SKM-1 treated with dmso at 0.1 percent for 144 hours (cell line): ENCODE data around the gene ITGA2.
A peak's percentile ranks its signal among the peaks of the same experiment; 100 is the strongest.
"Not testable (repeated sequence)": the region's sequence is repeated elsewhere in the genome, so short reads cannot be mapped to it uniquely, and the experiment has no call there.

Source experiments
- DNase-seq: peaks from one replicate; lab custom pipeline; 2025; ENCODE audit not compliant: unreplicated experiment; lab: John Stamatoyannopoulos, UW

The ITGA2 gene

DNA sequence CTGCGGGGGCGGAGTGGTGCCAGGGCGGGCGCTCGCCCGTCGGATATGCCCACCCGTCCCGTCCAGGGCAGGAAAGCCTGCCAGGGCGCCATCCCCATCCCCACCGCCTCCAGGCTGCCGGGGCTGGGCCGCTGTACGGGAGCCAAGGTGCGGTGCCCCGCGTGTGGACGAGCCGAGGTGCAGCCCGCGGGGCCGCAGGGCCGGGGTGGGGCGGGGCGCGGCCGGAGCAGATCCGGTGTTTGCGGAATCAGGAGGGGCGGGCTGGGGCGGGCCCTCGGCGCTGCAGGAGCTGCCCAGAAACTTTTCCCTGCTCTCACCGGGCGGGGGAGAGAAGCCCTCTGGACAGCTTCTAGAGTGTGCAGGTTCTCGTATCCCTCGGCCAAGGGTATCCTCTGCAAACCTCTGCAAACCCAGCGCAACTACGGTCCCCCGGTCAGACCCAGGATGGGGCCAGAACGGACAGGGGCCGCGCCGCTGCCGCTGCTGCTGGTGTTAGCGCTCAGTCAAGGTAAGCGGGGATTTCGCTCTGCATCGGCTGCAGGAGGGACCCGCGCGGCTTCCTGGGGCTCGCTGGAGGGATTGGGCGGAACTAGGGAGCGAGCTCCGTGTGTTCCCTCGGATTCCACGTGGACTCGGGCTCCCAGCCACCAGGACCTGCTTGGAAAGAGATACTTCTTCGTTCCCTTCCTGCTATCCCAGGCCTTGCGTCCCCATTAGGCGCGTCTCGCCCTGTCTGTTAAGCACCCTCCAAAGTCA is at the start of gene ITGA2:
Gene ITGA2, plus strand, starts transcription at position 328 of the 756 bp plus-strand sequence. Its CDS starts 117 bp downstream, at position 445.
- DNase-seq, result peak; percentile 39

DNA sequence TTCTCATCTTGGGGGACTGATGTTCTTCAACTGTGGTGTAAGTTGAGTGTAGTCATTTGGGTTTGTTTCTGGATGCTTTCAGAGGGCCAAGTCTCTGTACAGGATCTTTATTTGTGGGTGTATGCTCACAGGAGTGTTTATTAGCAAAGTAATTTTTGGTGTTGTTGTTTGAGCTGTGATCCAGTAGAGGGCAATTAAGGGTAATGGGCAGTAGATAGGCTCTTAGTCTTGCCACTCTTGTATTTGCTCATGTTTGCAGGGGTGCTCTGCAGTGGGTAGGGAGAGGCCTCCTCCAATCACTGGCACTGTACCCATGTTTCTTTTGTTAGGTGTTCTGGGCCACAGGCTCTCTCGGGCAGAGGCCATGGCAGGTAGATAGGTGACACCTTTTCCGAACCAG is 45.9 kb upstream of the ITGA2 start:
- DNase-seq, result no peak

DNA sequence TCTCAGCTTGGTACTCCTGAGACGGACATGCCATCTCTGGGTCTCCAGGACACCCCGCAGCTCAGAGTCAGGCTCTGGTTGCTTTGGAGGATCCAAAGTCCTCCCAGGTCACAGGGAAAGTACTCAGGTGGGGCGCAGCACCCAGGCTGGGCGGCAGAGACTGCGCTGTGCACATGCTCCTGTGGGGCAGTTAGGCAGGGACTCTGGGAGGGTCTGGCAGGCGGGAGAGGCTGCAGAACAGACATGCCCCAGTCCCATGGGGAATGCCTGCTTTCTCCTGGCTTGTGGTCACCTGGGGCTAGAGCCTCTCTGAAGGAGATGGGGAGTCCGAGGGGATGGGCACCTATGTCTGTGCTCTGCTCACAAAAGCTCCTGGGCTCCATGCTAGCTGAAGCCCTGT is 45.3 kb upstream of the ITGA2 start:
- DNase-seq, result no peak

DNA sequence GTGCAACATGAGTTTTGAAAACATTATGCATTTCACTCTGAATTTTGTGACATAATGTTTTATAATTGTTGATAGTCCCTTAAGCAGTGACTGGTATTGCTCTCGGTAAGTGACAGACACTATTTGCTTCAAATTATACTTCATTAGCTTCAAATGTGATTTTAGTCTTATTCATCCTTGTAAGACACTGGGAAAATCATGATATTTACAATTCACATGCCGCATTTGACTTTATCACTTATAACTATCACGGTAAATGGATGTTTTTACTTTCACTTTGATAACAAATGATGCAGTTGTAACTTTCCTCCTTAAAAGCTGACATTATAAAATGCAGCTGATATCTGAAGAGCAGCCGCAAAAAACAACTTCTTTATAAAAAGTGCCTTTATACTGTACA is 44.1 kb upstream of the ITGA2 start:
- DNase-seq, result no peak

DNA sequence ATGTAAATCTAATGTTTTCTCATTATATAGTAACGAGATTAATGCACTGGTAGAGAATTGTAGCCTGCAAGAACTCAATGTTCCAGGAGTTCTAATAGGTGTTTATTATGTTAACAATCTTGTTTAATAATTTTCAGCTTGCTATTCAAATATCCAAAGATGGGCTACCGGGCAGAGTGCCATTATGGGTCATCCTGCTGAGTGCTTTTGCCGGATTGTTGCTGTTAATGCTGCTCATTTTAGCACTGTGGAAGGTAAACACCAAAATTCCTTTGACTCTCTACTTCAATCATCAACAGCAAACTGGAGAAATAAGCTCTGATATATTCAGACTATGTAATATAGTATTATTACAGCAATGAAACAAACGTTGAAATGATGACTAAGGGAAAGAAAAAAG is 41.9 kb upstream of the ITGA2 start:
- DNase-seq, result no peak

DNA sequence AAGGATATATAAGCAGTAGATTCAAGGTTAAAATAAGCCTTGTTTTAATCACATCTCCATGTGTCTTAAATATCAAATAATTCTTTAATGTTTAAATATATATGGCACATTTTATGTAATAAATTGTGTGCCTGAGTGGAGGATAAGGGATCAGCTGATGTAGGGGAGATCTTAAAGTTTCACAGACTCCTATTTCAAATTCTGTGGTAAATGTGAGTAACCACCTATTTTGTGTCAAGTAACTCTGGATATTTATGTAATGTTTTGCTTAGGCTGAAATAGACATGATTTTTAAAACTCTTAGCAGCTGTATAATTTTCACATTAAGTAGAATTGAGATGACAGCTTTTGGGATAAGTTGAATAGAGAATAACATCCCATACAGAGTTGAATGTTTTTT is 41.3 kb upstream of the ITGA2 start:
- no peak for DNase-seq

DNA sequence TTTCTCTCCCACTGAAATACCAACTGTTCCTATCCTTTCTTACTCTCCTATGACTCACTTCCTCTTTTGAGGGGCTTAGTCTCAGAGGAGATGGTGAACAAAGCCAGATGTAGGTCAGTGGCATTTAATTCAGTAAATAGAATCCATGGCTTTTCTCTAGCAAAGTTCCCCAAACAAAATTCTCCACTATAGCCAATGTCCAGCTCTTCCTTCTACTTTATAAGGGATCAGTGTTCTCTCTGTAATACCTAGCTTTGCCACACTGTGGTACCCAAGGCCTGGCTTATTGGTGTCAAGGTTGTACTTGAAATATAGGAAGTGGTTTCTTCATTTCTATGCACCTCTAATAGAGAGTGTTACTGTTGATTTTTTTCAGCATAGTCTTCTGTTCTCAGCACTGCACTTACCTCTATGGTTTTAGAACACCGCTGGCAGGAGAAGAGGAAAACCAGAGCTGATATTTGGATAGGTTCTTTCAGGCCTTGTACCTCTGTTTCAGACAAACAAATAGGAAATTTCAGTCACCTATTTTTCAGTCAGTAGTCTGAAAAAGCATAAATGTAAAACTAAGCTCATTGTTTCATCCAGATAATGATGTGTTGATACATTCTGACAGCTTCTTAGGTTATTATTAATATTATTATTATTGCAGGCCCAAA is 40.6 kb upstream of the ITGA2 start:
- DNase-seq, result peak; percentile 89

DNA sequence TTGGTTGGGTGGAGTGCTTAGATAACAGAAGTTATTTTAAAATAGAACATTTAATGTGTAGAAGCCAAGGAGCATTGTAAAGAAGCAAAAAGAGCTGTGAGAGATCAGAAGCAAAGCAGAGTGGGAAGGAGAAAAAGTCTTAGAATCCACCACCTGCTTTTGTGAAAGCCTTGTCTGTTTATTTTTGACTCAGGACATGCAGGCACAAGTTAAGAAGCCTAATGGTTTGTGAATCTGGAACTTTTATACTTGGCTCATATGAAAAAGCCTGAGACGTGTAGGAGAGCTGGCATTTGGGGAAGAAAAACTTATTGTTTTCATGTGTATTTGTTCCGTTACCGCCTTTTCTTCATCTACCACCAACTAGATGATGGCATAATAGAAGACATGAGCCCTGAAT is 38.5 kb upstream of the ITGA2 start:
- no peak for DNase-seq

DNA sequence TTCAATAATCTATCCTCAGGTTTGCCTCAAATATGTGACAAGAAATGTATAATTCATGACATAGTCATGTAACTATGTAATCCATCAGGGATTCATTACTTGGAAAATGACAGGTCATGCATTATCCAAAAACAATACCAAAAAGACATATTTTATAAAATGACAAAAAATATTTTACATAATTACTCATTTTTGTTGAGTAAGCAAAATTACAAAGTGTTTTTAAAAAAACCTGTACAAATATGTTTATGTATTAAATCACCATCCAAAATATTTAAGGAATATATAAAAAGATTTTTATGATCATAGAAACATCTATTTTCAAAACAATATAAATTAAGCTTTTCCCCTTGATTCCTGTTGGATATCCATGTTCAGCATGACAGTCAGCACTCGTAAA is 36.7 kb upstream of the ITGA2 start:
- no peak for DNase-seq

DNA sequence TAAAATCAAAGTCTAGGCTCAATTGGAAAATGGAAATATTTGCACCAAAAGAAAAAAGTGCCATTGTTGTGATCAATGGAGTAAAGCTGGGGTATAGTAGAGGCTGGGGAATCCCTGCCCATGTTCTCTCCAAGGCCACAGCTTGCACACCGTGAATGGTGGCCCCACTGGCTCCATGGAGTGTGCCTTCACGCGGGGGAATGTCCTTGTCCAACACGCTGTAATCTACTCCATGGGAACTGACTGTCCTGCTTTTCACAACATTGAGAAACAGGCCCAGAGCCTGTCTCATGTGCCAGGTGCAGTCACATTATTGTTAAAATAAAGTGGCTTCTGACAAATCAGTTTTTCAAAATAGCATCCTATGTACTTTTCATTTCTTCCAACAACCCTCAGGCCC is 33.1 kb upstream of the ITGA2 start:
- DNase-seq, result no peak

DNA sequence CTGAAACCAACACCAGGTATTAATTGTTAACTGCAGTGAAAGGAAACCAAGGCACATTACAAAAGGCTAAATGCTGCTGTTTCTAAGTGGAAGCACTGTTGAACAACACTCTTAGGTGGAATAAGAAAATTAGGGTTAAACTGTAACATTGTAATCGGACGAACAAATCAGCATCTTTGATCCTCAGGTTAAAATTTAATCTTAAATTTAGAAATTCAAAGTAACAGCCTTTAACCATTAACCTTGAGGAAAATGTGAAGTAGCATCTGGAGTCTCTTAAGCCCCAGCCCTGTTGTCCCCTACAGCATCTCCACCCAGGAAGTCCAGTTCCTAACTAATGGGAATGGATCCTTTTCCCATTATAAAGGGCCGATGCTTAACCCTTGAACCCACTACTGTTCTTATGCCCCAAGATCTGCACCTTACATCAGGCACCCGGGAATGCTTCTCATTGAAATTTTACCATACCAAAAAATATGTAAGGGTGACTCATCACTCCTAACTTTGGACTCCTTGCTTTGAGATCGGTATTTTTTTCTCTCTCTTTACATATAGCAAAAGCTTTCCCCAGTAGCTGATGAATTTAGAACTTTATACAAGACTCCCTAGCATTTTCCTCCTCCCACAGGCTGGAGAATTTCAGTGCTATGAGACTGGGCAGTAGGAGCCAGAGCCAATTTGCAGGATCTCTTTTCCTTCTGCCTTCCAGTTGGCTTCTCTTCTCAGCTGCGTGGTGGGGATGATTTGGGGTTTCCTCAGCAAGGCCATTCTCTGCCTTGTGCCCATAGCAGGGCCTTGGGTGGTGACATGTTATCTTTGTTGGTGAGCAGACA is 32.0 kb upstream of the ITGA2 start:
- no peak for DNase-seq

DNA sequence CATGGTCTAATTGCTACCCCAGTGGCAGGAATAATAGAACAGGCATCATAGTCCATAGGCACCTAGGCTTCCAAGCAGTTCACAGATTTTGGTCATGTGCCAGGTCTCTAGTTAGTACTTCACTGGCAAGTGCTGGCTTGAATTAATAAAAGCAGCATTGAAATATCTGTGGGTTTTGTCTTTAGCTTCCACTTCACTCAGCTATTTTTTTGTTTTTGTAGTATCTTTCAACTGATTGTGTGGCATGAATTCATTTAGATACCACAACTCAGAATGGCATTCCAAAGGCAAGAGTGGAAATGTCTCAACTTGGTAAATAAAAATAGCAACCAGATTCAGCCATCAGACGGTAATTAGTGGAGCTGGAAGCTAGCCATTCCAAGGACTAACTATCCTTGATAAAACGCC is 27.9 kb upstream of the ITGA2 start:
- no peak for DNase-seq

DNA sequence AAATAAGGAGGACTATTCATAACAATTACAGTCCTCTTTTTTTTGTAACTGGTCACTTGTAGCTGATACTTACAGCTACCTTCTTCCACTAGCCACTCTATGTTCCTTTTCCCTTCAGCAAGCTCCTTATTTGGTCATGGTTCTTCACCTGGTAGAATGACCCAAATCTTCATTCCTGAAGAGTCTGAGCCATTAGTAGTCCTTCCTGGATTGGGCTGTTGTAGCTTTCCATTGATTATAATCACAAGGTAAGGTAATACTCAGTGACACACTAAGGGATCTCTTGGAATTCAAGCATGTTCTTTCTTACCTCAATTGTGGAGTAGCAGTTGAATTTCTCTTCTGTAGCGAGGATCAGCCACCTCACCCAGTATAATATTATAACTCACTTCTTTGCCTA is 25.5 kb upstream of the ITGA2 start:
- DNase-seq, result no peak

DNA sequence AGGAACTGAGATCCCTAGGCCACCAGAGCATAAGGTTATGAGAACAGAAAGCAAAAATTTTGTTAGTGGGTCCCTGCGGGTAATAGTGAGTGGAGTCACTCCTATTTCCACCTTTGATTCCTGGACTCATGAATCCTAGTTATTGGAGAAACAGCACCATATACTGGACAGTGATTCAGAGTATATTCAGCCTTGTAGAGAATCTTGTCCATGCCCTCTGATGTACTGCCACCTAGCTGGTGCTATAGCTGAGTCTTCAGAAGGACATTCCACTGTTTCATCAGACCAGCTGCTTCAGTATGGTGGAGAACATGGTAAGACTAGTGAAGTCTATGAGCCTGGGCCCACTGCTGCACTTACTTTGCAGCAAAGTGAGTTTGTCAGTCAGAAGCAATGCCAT is 25.0 kb upstream of the ITGA2 start:
- DNase-seq, result no peak

DNA sequence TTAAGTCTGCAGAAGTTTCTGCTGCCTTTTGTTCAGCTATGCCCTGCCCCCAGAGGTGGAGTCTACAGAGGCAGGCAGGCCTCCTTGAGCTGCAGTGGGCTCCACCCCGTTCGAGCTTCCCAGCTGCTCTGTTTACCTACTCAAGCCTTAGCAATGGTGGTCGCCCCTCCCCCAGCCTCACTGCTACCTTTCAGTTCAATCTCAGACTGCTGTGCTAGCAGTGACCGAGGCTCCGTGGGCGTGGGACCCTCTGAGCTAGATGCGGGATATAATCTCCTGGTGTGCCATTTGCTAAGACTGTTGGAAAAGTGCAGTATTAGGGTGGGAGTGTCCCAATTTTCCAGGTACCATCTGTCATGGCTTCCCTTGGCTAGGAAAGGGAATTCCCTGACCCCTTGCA is 13.0 kb upstream of the ITGA2 start:
- DNase-seq, result not testable (repeated sequence)

DNA sequence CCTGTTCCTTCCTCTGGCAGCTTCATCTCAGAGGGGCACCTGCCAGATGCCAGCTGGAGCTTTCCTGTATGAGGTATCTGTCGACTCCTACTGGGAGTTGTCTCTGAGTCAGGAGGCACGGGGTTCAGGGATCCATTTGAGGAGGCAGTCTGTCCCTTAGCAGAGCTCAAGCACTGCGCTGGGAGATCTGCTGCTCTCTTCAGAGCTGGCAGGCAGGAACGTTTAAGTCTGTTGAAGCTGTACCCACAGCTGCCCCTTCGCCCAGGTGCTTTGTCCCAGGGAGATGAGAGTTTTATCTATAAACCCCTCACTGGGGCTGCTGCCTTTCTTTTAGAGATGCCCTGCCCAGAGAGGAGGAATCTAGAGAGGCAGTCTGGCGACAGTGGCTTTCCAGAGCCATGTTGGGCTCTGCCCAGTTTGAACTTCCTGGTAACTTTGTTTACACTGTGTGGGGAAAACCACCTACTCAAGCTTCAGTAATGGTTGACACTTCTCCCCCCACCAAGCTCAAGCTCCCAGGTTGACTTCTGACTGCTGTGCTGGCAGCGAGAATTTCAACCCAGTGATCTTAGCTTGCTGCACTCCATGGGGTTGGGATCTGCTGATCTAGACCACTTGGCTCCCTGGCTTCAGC is 11.8 kb upstream of the ITGA2 start:
- no peak for DNase-seq

DNA sequence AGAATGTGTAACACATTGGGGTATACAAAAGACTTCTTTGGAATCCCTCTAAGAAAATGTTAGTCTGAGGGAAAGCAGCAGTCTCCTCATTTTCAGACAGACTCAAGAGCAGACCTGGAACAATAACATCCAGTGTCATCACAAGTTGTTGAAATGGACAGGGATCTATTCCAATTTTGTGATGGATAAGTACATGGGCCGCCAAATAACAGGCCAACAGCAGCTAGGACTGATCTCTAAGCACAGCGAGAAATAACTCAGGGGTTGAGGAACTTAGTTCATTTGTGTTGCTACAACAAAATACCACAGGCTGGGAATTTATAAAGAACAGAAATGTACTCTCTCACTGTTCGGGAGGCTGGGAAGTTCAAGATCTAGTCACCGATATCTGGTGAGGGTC is 7.6 kb upstream of the ITGA2 start:
- no peak for DNase-seq

DNA sequence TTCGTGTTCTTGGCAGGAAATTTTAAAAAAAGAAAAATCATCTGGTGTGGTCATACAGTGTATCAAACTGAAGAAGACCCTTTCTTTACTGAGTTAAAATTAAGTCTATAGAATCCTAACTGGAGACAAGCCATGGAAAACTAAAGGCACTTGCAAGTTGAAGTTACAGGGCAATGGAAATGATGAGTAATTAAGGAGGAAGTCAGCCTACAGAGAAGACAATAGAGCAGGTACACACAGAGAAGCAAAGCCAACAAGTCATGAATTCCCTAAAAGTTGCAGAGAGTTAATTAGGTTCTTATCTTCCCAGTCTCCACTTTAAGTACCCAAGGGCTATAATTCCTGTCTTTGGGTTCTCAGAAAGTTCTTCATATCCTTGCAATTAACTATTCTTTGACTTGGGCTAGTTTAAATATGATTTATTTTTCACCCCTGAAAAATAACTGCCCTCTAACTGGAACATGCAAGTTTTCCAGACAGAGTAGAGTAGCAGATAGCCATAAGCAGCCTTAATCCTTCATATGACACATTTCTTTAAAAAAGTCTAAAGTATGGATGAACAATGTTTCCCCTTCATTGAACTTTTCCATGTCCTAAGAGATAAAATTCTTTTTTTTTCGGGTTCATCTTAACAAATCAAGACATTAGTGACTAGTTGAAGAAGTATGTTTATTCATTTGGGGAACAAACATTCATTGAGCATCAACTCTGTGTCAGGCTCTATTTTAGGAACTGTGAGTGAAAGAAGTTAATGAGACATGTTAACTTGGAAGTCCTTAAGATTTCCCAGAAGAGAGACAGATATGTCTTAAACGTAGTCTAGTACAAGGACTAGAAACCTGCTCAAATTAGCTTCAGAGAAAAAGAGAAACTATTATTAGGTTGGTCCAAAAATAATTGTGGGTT is 5.2 kb upstream of the ITGA2 start:
- no peak for DNase-seq

DNA sequence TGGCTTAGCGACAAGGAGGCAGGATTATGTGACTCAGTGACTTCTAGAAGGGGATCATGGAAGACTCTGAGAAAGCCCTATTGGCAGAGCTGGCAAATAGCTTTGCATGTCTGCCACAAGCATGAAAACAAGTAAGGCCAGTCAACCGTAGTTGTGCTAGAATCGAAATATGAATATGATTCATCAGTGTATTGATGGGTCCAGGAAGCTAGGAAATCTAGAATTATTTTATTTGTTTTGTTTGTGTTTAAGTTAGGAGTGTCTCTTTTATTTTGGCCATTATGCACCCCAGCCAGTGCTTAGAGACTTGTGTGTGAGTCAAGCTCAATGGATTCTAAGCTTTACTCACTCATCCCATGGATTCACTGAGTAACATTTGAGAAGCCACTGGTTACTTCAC is 3.8 kb upstream of the ITGA2 start:
- no peak for DNase-seq

DNA sequence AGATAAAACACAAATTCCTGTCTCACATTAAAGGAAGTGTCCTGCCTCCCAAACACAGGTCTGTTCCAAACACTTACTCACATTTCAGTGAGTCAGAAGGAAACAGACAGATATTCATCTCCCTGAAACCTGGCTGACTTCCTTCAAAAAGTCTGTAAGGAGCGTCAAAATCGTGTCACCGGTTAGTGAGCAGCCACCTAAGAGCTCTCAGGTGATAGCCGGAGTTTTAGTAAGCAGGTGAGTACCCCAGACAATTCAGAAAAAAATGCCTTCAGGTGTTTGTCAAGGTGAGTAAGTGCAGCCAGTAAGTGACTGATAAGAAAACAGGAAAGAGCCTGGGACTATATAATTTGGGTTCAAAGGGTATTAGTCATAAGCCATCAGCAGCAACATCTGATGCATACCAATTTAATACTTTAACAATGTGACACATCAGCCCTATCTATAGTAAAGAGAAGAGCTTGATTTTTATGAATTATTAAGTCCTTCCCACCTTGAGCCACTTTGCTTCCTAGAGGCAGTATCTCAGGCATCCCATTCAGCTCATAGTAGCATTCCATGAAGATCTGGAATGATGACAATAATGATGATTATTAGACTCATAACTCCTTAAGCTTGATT is 1.3 kb upstream of the ITGA2 start:
- no peak for DNase-seq
